Peyer's patch (tissue), 4 donors: ENCODE results near the gene CEP63.

Source experiments
- POLR2A ChIP-seq, 2 donors: fragments of 450-650 bp; IDR thresholded peaks; one replicate each; pipeline ENCODE4 v1.5.1; 2017; ENCODE audit warnings: antibody characterized with exemption in 2 of 2, mild to moderate bottlenecking in 2 of 2, moderate library complexity in 2 of 2
- TF ChIP-seq, protein P1 (sequence below), 6 experiments: fragments of 450-650 bp in 4 of 6; fragments of 200-600 bp in 2 of 6; sonication (generic) in 1 of 6; IDR thresholded peaks; one replicate each; pipeline ENCODE4 v1.5.1; 2017 to 2019; ENCODE audit warnings: antibody characterized with exemption in 6 of 6, mild to moderate bottlenecking in 3 of 6, moderate library complexity in 1 of 6

DNA sequence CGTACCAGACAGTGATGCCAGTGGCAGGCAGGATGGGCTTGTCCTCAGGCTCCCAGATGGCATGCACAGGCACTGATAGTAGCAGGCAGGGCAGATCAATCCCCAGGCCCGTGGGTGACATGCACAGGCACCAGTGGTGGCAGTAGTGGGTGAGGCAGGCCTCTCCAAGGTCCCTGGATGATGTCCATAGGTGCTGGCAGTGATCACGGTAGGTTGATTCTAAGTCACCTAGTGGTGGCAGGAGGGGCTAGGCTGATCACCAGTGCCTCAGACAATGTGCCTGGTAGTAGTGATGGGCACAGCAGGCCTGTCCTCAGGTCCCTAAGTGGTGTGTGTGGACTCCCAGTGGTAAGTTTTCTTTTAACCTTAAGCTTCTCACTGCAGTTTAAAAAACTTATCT lies 19.6 kb downstream of the CEP63 start:
- TF ChIP-seq, protein P1, sequence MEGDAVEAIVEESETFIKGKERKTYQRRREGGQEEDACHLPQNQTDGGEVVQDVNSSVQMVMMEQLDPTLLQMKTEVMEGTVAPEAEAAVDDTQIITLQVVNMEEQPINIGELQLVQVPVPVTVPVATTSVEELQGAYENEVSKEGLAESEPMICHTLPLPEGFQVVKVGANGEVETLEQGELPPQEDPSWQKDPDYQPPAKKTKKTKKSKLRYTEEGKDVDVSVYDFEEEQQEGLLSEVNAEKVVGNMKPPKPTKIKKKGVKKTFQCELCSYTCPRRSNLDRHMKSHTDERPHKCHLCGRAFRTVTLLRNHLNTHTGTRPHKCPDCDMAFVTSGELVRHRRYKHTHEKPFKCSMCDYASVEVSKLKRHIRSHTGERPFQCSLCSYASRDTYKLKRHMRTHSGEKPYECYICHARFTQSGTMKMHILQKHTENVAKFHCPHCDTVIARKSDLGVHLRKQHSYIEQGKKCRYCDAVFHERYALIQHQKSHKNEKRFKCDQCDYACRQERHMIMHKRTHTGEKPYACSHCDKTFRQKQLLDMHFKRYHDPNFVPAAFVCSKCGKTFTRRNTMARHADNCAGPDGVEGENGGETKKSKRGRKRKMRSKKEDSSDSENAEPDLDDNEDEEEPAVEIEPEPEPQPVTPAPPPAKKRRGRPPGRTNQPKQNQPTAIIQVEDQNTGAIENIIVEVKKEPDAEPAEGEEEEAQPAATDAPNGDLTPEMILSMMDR (IDR thresholded peaks at IDR 0.05): no peak
- TF ChIP-seq POLR2A (IDR thresholded peaks at IDR 0.05): no peak
